GM12878 (cell line): ENCODE results near the gene MRPL37. TPM values are rescaled to one million over a fixed set of nuclear protein-coding genes. Genes with fewer than 3 reads are reported as not detected.

Experiments
- ASH2L ChIP-seq: fragments of 300-600, 200-600 bp; sonication (generic); IDR thresholded peaks from 2 replicates; pipeline ENCODE4 v1.6.1; 2017; ENCODE audit warnings: low read depth, mild to moderate bottlenecking, borderline replicate concordance
- BRCA1 ChIP-seq: IDR thresholded peaks from 2 replicates; pipeline ENCODE4 v1.6.1; 2011; ENCODE audit warnings: low read depth, low read length, improper control_type of control experiment
- CBX3 ChIP-seq: fragments of 200-600 bp; sonication (generic); IDR thresholded peaks from 2 replicates; pipeline ENCODE4 v1.6.1; 2016; ENCODE audit warnings: low read depth, borderline replicate concordance
- CHD2 ChIP-seq: IDR thresholded peaks from 2 replicates; pipeline ENCODE4 v1.6.1; 2011; ENCODE audit warnings: low read depth, low read length, improper control_type of control experiment, borderline replicate concordance
- CHD4 ChIP-seq: fragments of 200-600 bp; sonication (generic); IDR thresholded peaks from 2 replicates; pipeline ENCODE4 v1.6.1; 2016; ENCODE audit warnings: mild to moderate bottlenecking
- EED ChIP-seq: sonication (generic); IDR thresholded peaks from 2 replicates; pipeline ENCODE4 v1.6.1; 2016; ENCODE audit warnings: antibody characterized with exemption, low read depth
- EP300 ChIP-seq, 2 experiments: fragments of 150-350 bp in 1 of 2; IDR thresholded peaks; 2 replicates each; pipeline ENCODE4 v1.6.1; 2011 to 2012; ENCODE audit warnings: low read depth in 2 of 2, low read length in 2 of 2, borderline replicate concordance in 1 of 2, improper control_type of control experiment in 1 of 2, inconsistent platforms in 1 of 2; ENCODE audit not compliant: control insufficient read depth in 1 of 2
- GATAD2B ChIP-seq: fragments of 450-650 bp; conservative IDR thresholded peaks from 2 replicates; pipeline ENCODE4 v1.6.1; 2017; ENCODE audit warnings: low read depth, mild to moderate bottlenecking, moderate library complexity
- HDAC2 ChIP-seq: fragments of 200-600 bp; sonication (generic); IDR thresholded peaks from 2 replicates; pipeline ENCODE4 v1.6.1; 2017
- KLF5 ChIP-seq: fragments of 450-650 bp; IDR thresholded peaks from 2 replicates; pipeline ENCODE4 v1.6.1; 2014; ENCODE audit warnings: mild to moderate bottlenecking; ENCODE audit not compliant: partially characterized antibody
- MLLT1 ChIP-seq: fragments of 450-650 bp; IDR thresholded peaks from 2 replicates; pipeline ENCODE4 v1.6.1; 2016; ENCODE audit warnings: mild to moderate bottlenecking
- MTA2 ChIP-seq: fragments of 450-650 bp; IDR thresholded peaks from 2 replicates; pipeline ENCODE4 v1.6.1; 2016; ENCODE audit warnings: low read depth, mild to moderate bottlenecking, moderate library complexity
- RAD21 ChIP-seq: IDR thresholded peaks from 2 replicates; pipeline ENCODE4 v1.6.1; 2011; ENCODE audit warnings: mild to moderate bottlenecking, low read depth, low read length, moderate library complexity; ENCODE audit not compliant: insufficient read depth
- RBBP5 ChIP-seq: fragments of 200-600 bp; sonication (generic); conservative IDR thresholded peaks from 2 replicates; pipeline ENCODE4 v1.6.1; 2016
- RELB ChIP-seq: fragments of 450-650 bp; IDR thresholded peaks from 2 replicates; pipeline ENCODE4 v1.6.1; 2017; ENCODE audit warnings: low read depth, mild to moderate bottlenecking, moderate library complexity
- SMAD1 ChIP-seq: fragments of 450-650 bp; IDR thresholded peaks from 2 replicates; pipeline ENCODE4 v1.6.1; 2018; ENCODE audit warnings: mild to moderate bottlenecking, low read depth; ENCODE audit not compliant: partially characterized antibody
- SREBF1 ChIP-seq: IDR thresholded peaks from 2 replicates; pipeline ENCODE4 v1.6.1; 2012; ENCODE audit warnings: mild to moderate bottlenecking, low read length
- SRF ChIP-seq, 2 experiments: IDR thresholded peaks; 2 replicates each; pipeline ENCODE4 v1.6.1; 2011; ENCODE audit warnings: low read depth in 2 of 2, low read length in 2 of 2, mild to moderate bottlenecking in 1 of 2, moderate library complexity in 1 of 2
- TBL1XR1 ChIP-seq: IDR thresholded peaks from 2 replicates; pipeline ENCODE4 v1.6.1; 2012; ENCODE audit warnings: low read depth, low read length, improper control_type of control experiment
- ZNF207 ChIP-seq: fragments of 450-650 bp; IDR thresholded peaks from 2 replicates; pipeline ENCODE4 v1.6.1; 2014; ENCODE audit warnings: antibody characterized with exemption, mild to moderate bottlenecking, borderline replicate concordance
- ZZZ3 ChIP-seq: IDR thresholded peaks from 2 replicates; pipeline ENCODE4 v1.6.1; 2011; ENCODE audit warnings: low read depth; ENCODE audit not compliant: control insufficient read depth, insufficient read length
- polyA plus RNA-seq, 11 experiments: library from polyadenylated mRNA; depleted of rRNA in 4 of 11; unstranded in 6 of 11; stranded (reverse) in 5 of 11; fragments of >200 nt; fragmentation: Nextera tagmentation in 4 of 11; fragmentation: Illumina TruSeq in 1 of 11; extraction: Ambion mirVana in 4 of 11; extraction: Trizol in 1 of 11; gene quantifications; 1 replicate in 1 of 11; 2 replicates in 10 of 11; pipeline versions ENCODE4 v1.2.1 to v1.2.3, GENCODE V29; 2011 to 2016; ENCODE audit warnings: inconsistent platforms in 2 of 11, missing spikeins in 2 of 11, low read depth in 1 of 11
- total RNA-seq, 4 experiments: library from RNA; depleted of rRNA in 3 of 4; stranded (reverse); fragments of >200 nt in 3 of 4; fragmentation: Illumina TruSeq in 1 of 4; extraction: Trizol in 1 of 4; gene quantifications; 2 replicates each; pipeline versions ENCODE4 v1.2.1 to v1.2.3, GENCODE V29; 2013 to 2021
- TF ChIP-seq, protein P1 (sequence below): IDR thresholded peaks from 2 replicates; pipeline ENCODE4 v1.6.1; 2012; ENCODE audit warnings: improper control_type of control experiment, low read depth, low read length; ENCODE audit not compliant: insufficient replicate concordance

Gene MRPL37
- total and polyA plus RNA-seq, 10 of the 15 experiments (the other 5 are each of a cell fraction or from before 2014, with no cell fraction given), result 41.4 to 217 (median 159) TPM

GRCh38 chr1:54199765-54200518 lies at the start of gene MRPL37, which contains the start of gene CYB5RL (continued):
- peak; percentile 88 for TF ChIP-seq RELB
- TF ChIP-seq RBBP5, result no peak
- TF ChIP-seq CHD2, result peak; percentile 88
- TF ChIP-seq SMAD1, result no peak
- no peak for TF ChIP-seq GATAD2B
- TF ChIP-seq EED, result peak; percentile 68; the same call in 1 of the 2 replicates
- TF ChIP-seq ZNF207, result no peak
- TF ChIP-seq TBL1XR1, result no peak
- TF ChIP-seq EP300 (IDR thresholded peaks at IDR 0.05; ENCODE audit: borderline replicate concordance in 1 of 2, control insufficient read depth in 1 of 2, low read depth in 2 of 2, low read length in 2 of 2), result no peak
- TF ChIP-seq ZZZ3, result no peak
- TF ChIP-seq KLF5, result no peak
- TF ChIP-seq, protein P1, sequence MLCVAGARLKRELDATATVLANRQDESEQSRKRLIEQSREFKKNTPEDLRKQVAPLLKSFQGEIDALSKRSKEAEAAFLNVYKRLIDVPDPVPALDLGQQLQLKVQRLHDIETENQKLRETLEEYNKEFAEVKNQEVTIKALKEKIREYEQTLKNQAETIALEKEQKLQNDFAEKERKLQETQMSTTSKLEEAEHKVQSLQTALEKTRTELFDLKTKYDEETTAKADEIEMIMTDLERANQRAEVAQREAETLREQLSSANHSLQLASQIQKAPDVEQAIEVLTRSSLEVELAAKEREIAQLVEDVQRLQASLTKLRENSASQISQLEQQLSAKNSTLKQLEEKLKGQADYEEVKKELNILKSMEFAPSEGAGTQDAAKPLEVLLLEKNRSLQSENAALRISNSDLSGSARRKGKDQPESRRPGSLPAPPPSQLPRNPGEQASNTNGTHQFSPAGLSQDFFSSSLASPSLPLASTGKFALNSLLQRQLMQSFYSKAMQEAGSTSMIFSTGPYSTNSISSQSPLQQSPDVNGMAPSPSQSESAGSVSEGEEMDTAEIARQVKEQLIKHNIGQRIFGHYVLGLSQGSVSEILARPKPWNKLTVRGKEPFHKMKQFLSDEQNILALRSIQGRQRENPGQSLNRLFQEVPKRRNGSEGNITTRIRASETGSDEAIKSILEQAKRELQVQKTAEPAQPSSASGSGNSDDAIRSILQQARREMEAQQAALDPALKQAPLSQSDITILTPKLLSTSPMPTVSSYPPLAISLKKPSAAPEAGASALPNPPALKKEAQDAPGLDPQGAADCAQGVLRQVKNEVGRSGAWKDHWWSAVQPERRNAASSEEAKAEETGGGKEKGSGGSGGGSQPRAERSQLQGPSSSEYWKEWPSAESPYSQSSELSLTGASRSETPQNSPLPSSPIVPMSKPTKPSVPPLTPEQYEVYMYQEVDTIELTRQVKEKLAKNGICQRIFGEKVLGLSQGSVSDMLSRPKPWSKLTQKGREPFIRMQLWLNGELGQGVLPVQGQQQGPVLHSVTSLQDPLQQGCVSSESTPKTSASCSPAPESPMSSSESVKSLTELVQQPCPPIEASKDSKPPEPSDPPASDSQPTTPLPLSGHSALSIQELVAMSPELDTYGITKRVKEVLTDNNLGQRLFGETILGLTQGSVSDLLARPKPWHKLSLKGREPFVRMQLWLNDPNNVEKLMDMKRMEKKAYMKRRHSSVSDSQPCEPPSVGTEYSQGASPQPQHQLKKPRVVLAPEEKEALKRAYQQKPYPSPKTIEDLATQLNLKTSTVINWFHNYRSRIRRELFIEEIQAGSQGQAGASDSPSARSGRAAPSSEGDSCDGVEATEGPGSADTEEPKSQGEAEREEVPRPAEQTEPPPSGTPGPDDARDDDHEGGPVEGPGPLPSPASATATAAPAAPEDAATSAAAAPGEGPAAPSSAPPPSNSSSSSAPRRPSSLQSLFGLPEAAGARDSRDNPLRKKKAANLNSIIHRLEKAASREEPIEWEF, result no peak
- TF ChIP-seq CBX3, result no peak
- TF ChIP-seq MLLT1, result no peak
- TF ChIP-seq BRCA1, result no peak; the same call in 1 of the 2 replicates
- no peak for TF ChIP-seq CHD4
- TF ChIP-seq MTA2, result 0 out of 2 replicates have a peak, but pooled peaks have one; percentile 25
- no peak for TF ChIP-seq SREBF1
- peak; percentile 59; the same call in 1 of the 2 replicates for TF ChIP-seq HDAC2
- TF ChIP-seq RAD21, result no peak
- no peak for TF ChIP-seq ASH2L
- no peak for TF ChIP-seq SRF (IDR thresholded peaks at IDR 0.05; ENCODE audit: low read depth in 2 of 2, low read length in 2 of 2)
